GM19043 (cell line): Measurements from ENCODE around the gene CNPY2.
"Not testable (repeated sequence)": the region's sequence is repeated elsewhere in the genome, so short reads cannot be mapped to it uniquely, and the experiment has no call there.

Experiments
- ATAC-seq: cut with Tn5 transposase; IDR thresholded peaks from one replicate; pipeline ENCODE4 v1.9.1; 2021; ENCODE audit warnings: low read depth; ENCODE audit not compliant: unreplicated experiment

CNPY2 gene

DNA sequence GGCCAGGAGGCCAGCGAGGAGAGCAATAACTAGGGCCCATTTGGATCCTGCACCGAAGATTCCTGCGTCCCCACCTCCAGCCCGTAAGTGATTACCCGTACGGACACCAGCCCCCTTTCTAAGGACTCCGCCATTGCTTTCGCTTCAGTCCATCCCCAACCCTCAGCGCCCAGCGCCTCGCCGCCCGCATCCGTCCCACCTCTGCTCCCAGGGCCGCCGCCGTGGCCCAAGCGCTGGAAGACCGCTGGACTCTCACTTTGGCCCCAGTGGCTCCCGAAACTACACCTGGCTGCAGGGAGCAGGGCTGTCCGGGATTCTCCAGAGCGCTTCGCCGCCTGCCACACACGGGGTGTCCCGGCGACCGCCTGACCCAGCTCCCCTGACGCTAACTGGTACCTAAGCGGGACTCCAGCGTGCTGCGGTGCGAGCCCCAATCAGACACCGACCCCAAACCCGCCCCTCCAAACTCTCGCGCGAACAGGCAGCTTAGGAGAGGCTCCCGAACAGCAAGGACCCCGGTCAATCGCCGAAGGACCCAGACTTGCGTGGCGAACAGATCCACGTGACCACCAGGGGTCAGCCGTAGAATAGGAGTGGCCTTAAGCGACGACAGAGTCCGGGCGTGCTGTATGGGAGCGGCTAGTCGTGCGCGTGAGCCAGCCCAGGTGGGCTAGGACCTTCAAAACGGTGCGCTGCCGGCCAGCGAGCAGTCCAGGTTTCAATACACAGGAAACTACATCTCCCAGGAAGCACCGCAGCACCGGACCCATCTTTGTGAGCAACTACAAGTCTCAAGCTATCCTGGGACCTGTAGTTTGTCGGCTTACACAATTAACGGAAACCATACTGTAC is at the start of gene CNPY2:
CNPY2 (minus strand) TSS at position 367 of the 852 bp plus-strand sequence. CDS start 771 bp downstream, outside the sequence.
- ATAC-seq, result peak; percentile 90

DNA sequence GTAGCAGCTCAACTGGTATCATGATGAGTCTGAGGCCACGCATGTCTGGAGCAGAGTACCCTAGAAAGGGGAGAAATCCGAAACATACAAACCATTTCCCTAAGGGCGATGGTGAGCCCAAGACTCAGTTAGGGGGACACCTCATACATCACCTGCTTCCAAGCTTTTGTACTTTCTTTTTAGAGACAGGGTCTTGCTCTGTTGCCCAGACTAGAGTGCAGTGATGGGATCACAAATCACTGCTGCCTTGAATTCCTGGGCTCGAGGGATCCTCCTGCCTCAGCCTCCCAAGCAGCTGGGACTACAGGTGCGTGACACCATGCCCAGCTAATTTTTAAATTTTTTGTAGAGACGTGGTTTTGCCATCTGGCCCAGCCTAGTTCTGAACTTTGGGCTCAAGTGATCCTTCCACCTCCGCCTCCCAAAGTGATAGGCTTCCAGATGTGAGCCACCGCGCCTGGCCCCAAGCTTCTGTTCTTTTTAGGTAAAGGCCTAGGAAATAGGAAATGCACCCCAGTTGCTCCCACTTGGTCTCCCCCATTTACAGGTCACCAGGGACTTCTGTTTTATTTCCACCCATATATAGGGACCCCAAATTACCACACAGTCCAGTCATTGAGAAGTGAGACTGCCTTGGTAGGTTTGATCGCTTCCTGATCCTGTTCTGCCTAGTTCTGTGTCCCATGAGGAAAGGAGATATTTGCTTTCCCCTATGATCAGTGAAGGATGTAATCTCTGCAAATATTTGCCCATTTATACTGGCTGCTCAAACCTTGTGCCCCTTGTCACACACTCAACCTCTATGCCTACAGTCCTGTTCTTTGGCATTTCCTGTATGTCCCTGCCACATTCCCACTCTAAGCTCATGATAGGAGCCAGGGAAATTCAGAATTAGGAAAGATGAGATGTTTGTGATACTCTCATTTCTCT is 46.6 kb upstream of the CNPY2 start, which contains the start of gene APOF:
APOF (minus strand) TSS at position 728 of the 930 bp plus-strand sequence; CDS start at position 616, 112 bp downstream.
- ATAC-seq, result no peak

DNA sequence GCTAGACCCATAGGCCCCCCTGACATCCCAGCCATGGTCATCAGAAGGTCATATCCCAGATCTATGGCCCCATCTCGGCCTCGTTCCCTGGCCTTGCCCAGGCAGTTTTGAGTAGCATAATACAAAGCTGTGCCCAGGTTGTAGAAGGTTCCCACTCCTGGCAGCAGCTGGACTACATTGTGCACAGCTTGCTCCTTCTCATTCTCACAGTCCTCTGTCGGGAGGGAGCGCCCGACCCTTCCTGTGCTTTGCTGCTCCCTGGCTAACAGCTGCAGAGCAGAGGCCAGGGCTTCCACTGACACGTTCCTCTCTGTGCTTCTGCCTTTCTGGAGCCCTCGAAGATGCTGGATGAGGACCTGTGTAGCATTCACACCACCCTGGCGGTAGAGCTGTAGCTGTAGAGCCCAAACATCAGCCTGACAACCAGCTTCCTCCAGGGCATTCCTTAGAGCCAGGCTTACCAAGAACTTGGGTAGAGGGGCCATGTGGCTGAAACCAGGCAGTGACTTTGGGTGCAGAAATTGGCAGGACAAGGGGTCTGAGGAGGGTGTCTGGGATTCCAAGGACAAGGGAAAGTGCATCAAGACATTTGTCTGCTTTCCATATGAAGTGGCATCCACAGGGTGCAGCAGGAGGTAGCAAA is 45.8 kb upstream of the CNPY2 start:
- ATAC-seq, result no peak

DNA sequence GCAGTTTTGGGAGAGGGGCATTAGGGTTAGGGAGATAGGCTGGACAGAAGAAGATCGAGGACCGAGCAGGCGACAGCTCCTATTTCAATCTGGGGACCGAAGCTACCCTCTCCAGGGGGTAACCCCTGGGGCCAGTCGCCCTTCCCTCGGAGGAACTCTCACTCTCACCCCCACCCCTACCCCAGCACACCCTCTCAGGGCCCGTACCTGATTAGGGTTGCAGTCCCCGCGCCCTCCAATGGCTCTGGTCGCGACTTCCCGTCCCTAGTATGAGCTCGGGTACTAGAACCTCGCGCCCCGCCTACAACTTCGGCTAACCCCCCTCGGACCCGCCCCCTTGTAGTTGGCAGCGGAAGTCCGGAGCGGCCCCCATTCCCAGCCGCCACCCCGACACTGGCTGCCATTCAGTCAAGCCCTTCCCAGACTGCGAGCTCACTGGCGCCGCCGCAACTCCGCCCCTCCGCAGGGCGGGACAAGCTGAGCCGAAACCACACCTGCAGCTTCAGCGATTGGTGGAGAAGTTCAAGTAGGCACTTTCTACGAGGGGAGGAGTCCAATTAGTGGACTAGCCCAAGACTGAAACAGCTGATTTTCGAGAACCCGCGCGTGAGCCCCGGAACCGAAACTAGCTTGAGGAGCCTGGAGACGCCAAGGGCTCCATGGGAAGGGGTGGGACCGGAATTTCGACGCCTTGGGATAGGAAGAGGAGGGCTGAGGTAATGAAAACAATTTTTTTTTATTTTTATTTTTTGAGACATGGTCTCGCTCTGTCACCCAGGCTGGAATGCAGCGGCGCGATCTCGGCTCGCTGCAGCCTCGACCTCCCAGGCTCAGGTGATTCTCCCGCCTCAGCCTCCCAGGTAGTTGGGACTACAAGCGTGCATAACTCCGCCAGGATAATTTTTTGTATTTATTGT is 44.3 kb upstream of the CNPY2 start, which contains the start of gene STAT2:
STAT2 (minus strand) TSS at position 257 of the 917 bp plus-strand sequence. CDS start 3,536 bp downstream, outside the sequence.
- ATAC-seq, result peak; percentile 93

DNA sequence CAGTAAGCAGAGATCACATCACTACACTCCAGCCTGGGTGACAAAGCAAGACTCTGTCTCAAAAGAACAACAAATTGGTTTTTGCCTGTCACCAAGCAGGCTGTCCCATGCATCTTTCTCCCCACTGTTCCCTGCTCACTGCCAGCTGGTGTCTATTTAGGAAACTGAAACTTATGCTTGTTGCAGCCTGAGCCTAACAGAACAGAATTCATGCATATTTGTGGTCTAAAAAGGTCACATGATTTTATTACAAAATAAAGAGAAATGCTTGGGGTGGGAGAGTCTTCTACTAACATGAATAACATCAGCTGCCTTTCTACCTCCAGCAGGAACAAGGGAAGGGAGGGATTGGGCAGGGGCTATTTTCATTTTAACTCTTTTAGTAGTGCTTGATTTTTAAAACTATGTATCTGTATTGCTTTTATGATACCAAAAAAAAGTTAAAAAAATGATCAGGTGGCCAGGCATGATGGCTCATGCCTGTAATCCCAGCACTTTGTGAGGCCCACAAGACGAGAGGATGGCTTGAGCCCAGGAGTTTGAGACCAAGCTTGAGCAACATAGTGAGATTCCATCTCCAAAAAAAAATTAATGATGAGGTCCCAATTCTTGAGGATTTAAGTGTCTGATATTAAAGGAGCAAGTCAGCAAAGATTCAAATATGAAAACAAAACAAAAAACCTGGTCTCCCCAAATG is 43.2 kb upstream of the CNPY2 start:
- no peak for ATAC-seq

DNA sequence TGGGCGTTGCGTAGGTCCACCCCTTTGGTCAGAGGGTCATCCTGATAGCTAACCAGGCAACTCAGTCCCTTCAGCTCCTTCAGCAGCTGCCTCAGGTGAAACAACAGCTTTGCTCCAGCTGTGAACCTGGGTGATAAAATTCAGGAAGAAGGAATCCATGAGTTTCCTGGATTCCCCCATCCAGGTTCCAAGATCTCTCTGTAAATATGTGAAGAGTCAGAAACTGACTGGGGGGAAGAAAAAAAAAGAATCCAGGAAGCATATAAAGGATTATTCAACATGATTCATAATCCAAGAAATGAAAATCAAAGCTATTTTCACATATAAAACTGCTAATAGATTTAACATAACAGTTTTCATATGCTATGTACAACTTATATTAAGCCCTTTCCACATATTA is 35.5 kb upstream of the CNPY2 start:
- ATAC-seq, result no peak

DNA sequence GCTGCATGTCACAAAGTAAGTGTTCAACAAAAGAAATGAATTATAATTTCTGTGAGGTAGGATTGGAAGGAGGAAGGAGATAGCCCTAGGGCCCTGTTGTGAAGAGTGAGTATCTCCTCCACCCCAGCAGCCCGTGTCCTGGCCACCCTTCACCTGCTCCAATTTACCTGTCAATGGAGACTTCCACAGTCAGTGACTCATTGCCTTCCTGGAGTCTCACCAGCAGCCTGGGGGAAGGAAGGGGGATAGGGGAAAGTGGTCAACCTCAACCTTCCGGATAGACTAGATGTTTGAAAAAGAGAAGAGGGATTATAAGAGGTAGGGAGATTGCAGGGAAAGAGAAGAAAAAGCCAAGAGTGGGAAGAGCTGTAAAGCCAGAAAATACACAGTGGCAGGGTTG is 34.9 kb upstream of the CNPY2 start:
- no peak for ATAC-seq

DNA sequence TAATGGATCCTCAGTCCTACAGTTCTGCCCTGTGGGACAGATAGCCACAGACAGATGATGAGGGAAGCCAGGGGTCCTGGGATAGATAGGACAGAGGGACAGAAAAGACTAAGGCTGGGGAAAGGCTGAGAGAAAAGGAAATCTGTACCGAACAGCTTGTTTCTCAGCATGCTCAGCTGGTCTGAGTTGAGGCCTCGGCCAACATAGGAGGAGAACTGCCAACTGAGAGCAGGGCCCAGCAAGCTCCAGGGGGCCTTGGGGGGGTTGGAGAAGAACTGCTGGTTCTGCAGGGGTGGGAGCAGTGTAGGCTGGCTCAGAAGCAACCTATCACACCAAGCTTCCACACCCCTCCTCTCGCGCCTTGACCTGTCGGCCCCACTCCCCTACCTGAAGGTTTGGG is 33.0 kb upstream of the CNPY2 start:
- no peak for ATAC-seq

DNA sequence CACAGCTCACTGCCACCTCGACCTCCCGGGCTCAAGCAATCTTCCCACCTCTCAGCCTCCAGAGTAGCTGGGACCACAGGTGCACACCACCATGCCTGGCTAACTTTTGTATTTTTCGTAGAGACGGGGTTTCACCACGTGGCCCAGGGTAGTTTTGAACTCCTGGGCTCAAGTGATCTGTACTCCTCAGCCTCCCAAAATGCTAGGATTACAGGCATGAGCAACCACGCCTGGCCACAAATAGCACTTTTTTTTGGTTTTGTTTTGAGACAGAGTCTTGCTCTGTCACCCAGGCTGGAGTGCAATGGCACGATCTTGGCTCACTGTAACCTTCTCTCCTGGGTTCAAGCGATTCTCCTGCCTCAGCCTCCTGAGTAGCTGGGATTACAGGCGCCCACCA is 31.5 kb upstream of the CNPY2 start:
- not testable (repeated sequence) for ATAC-seq

DNA sequence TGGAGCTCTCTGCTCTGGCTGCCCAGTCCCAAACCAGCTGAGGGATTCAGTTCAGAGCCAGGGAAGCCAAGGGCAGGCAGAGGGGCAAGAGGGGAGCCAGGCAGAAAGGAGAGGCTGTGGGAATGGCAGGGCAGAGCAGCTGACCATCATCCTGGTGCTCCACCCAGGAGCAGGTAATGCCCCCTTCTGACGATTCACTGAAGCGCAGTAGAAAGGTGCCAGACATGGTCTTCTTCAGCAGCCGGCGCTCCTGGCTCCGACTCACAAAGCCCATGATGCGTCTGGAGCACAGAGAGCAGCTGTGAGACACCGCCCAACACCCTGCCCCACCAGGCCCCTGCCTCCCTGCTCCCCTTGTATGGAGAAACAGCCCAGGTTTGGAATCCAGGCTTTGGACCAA is 30.9 kb upstream of the CNPY2 start:
- ATAC-seq, result no peak

DNA sequence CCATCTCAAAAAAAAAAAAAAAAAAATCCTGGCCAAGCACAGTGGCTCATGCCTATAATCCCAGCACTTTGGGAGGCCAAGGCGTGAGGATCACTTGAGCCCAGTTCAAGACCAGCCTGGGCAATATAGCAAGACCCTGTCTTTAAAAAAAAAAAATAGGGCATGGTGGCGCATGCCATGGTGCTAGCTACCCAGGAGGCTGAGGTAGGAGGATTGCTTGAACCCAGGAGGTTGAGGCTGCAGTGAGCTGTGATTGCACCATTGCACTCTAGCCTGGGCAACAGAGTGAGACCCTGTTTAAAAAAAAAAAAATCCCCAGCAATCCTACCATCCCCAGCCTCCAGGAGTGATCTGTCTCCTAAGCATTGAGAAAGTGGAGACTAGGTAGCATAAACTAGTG is 26.5 kb upstream of the CNPY2 start:
- not testable (repeated sequence) for ATAC-seq

DNA sequence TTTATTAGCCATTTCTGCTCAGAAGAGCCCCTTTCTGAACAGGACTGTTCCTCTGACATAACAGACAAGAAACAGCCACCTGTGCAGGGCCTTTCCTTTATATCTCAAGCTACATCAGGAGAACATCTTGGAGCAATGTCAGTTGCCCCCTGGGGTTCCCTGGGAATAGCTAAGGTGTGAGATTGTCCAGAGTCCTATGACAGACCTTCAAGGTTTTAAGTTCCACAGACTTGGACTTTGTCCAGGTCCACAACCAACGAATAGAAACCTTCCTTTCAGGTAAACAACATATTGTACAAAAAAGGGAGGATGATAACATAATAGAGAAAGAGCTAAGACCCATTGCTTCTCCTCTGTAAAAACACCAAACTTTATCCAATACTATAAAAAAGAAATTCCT is 25.8 kb upstream of the CNPY2 start:
- ATAC-seq, result no peak

DNA sequence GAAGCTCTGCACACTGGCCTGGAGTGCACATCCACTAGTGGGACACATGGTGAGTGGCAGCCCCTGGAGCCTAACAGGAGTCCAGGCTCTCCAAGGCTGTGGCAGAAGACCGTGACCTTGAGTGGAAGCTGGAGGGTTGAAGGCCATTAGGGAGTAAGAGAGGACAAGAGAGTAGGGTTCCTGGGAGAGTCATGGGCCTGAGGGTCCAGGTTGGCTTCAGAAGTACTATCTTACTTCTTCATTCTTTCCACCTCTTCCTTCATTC is 23.3 kb upstream of the CNPY2 start:
- no peak for ATAC-seq

DNA sequence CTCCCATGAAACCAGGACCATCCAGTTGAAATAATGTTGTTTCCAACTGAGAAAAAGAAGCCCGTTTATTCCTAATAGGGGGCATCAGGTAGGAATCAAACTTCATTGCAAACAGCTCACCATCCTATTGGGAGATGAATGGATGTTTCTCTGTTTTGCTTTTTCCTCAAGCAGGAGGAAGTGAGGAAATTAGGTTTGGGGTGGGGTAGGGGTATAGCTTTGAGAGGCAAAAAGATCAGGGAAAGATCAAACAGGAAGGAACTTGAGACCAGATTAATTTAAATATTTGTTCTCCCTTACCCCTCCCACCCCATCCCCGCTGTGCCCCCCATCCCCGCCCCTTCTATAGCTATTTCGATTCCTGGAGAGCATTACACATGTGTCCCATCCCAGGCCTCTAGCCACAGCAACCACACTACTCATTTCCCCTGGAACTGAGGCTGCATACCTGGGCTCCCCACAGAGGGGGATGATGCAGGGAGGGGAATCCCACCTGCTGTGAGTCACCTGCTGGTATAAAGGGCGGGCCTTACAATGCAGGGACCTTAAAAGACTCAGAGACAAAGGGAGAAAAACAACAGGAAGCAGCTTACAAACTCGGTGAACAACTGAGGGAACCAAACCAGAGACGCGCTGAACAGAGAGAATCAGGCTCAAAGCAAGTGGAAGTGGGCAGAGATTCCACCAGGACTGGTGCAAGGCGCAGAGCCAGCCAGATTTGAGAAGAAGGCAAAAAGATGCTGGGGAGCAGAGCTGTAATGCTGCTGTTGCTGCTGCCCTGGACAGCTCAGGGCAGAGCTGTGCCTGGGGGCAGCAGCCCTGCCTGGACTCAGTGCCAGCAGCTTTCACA is 22.7 kb upstream of the CNPY2 start, which contains the start of gene IL23A:
IL23A (plus strand) TSS at position 577 of the 850 bp plus-strand sequence; CDS start at position 738, 161 bp downstream.
- no peak for ATAC-seq

DNA sequence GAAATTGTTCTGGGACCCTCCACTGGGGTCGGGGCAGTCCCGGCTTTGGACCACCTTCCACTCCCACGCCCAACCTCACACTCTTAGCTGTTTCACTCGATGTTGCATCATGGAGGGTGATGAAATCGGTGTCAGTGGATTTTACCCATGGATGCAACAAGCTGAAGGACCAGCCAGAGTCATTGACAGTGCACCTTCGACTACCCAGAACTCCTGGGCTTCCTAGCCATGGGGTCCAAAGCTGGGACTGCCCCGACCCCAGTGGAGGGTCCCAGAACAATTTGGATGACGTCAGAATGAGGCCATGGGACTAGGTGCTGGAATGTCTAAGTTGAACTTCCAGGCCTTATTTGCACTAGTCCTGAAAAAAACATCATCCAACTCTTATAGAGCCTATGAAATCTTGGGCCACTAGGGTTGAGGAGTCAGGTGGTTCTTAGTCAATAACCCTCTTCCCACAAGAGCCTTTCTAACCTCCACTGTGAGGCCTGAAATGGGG is 22.0 kb upstream of the CNPY2 start:
- ATAC-seq, result no peak

DNA sequence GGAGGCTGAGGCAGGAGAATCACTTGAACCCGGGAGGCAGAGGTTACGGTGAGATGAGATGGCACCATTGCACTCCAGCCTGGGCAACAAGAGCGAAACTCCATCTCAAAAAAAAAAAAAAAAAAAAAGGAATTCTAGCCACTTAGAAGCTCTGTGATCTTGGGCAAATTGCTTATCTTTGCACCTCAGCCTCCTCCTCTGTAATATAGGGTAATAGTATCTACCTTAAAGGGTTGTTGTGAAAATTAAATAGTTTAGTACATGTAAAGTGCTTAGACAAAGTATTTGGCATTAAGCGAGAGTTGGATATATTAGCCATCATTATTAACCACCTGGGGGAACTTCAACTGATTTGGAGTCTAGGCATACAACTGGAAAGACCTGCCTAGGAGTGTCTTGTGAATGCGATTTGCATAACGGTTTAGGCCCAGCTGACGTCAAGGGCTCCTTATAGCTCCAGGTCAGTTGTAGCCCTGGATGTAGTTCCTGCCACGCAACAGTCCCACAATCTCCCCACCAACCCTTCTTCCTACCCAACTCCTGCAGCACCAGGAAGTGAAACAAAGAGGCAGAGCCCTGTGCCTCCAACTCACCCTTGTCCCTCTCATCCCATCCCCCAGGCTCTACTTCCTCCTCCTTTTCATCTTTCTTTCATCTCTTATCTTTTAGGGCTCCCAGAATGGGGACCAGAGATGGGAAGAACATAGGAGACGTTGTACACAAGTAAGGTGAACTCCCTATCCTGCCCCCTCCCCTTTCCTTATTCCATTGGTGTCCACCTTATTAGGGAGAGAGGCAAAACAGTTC is 20.8 kb upstream of the CNPY2 start:
- ATAC-seq, result no peak

DNA sequence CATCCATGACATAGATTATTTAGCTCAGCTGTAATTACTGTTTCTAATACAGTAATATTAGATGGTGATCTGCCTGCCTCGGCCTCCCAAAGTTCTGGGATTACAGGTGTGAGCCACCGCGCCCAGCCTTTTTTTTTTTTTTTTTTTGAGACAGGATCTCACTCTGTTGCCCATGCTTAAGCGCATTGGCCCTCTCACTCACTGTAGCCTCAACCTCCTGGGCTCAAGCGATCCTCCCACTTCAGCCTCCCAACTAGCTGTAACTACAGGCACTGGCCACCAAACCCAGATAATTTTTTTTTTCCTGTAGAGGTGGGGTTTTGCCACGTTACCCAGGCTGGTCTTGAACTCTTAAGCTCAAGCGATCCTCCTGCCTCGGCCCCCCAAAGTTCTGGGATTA is 19.7 kb upstream of the CNPY2 start:
- not testable (repeated sequence) for ATAC-seq
